SK-N-SH (cell line): ENCODE data around the gene IMPG1.

Source experiments
- EP300 ChIP-seq, 2 experiments: IDR thresholded peaks; 2 replicates each; pipeline versions ENCODE4 v1.4.0 to v1.6.1; 2012; ENCODE audit warnings: borderline replicate concordance in 1 of 2, low read depth in 1 of 2, low read length in 1 of 2
- FOSL2 ChIP-seq: IDR thresholded peaks from 2 replicates; pipeline ENCODE4 v1.4.0; 2012; ENCODE audit warnings: low read depth, mild to moderate bottlenecking, moderate library complexity, borderline replicate concordance
- JUND ChIP-seq: IDR thresholded peaks from 2 replicates; pipeline ENCODE4 v1.4.0; 2012
- MXI1 ChIP-seq: IDR thresholded peaks from 2 replicates; pipeline ENCODE4 v1.6.1; 2012; ENCODE audit warnings: mild to moderate bottlenecking, low read depth, low read length, improper control_type of control experiment
- NFIC ChIP-seq: IDR thresholded peaks from 2 replicates; pipeline ENCODE4 v1.4.0; 2012; ENCODE audit warnings: borderline replicate concordance
- RXRA ChIP-seq: IDR thresholded peaks from 2 replicates; pipeline ENCODE4 v1.4.0; 2012; ENCODE audit warnings: low read depth, mild to moderate bottlenecking, borderline replicate concordance
- SIN3A ChIP-seq: IDR thresholded peaks from 2 replicates; pipeline ENCODE4 v1.6.1; 2012; ENCODE audit warnings: low read depth, mild to moderate bottlenecking, low read length, moderate library complexity, borderline replicate concordance
- SMC3 ChIP-seq: IDR thresholded peaks from 2 replicates; pipeline ENCODE4 v1.6.1; 2012; ENCODE audit warnings: low read depth, low read length, improper control_type of control experiment
- TAF1 ChIP-seq: IDR thresholded peaks from 2 replicates; pipeline ENCODE4 v1.6.1; 2012; ENCODE audit warnings: low read depth, mild to moderate bottlenecking, low read length, moderate library complexity, borderline replicate concordance
- YY1 ChIP-seq: IDR thresholded peaks from 2 replicates; pipeline ENCODE4 v1.4.0; 2012; ENCODE audit warnings: low read depth, mild to moderate bottlenecking
- TF ChIP-seq, protein P1 (sequence below): fragments of 200-600 bp; sonication (generic); IDR thresholded peaks from 2 replicates; pipeline ENCODE4 v1.6.1; 2017; ENCODE audit warnings: antibody characterized with exemption, mild to moderate bottlenecking, moderate library complexity
- TF ChIP-seq, protein P2 (sequence below): IDR thresholded peaks from 2 replicates; pipeline ENCODE4 v1.4.0; 2012; ENCODE audit warnings: low read depth
- TF ChIP-seq, protein P3 (sequence below): IDR thresholded peaks from 2 replicates; pipeline ENCODE4 v1.6.1; 2012; ENCODE audit warnings: mild to moderate bottlenecking, low read depth, low read length, moderate library complexity
- TF ChIP-seq, protein P4 (sequence below): IDR thresholded peaks from 2 replicates; pipeline ENCODE4 v1.4.0; 2012; ENCODE audit warnings: low read depth, borderline replicate concordance

DNA sequence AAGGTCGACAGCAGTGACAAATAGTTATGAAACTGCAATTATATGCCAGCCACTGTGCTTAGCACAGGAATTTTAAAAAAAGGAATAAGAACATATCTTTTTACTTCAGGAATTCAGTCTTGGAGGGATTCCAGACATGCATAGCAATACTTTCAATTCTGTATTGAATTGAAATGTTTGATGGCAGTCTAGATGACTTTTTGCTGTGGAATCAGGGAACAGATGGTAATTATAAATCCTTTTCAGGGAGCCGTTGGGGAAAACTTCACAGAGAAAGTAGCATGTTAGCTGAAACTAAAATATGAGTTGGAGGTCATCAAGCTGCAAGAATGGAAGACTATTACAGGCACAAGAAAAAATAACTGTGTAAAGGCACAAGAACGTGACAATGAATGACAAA lies 74.8 kb downstream of the IMPG1 start:
- TF ChIP-seq, protein P1, sequence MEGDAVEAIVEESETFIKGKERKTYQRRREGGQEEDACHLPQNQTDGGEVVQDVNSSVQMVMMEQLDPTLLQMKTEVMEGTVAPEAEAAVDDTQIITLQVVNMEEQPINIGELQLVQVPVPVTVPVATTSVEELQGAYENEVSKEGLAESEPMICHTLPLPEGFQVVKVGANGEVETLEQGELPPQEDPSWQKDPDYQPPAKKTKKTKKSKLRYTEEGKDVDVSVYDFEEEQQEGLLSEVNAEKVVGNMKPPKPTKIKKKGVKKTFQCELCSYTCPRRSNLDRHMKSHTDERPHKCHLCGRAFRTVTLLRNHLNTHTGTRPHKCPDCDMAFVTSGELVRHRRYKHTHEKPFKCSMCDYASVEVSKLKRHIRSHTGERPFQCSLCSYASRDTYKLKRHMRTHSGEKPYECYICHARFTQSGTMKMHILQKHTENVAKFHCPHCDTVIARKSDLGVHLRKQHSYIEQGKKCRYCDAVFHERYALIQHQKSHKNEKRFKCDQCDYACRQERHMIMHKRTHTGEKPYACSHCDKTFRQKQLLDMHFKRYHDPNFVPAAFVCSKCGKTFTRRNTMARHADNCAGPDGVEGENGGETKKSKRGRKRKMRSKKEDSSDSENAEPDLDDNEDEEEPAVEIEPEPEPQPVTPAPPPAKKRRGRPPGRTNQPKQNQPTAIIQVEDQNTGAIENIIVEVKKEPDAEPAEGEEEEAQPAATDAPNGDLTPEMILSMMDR, result no peak
- TF ChIP-seq, protein P2, sequence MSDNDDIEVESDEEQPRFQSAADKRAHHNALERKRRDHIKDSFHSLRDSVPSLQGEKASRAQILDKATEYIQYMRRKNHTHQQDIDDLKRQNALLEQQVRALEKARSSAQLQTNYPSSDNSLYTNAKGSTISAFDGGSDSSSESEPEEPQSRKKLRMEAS, result no peak
- TF ChIP-seq EP300 (IDR thresholded peaks at IDR 0.05; ENCODE audit: borderline replicate concordance in 1 of 2, low read depth in 1 of 2, low read length in 1 of 2) (no peak), JUND (no peak), YY1 (no peak), NFIC (no peak), MXI1 (no peak), FOSL2 (no peak), TAF1 (no peak), RXRA (no peak), SMC3 (no peak), SIN3A (no peak)
- TF ChIP-seq, protein P3, sequence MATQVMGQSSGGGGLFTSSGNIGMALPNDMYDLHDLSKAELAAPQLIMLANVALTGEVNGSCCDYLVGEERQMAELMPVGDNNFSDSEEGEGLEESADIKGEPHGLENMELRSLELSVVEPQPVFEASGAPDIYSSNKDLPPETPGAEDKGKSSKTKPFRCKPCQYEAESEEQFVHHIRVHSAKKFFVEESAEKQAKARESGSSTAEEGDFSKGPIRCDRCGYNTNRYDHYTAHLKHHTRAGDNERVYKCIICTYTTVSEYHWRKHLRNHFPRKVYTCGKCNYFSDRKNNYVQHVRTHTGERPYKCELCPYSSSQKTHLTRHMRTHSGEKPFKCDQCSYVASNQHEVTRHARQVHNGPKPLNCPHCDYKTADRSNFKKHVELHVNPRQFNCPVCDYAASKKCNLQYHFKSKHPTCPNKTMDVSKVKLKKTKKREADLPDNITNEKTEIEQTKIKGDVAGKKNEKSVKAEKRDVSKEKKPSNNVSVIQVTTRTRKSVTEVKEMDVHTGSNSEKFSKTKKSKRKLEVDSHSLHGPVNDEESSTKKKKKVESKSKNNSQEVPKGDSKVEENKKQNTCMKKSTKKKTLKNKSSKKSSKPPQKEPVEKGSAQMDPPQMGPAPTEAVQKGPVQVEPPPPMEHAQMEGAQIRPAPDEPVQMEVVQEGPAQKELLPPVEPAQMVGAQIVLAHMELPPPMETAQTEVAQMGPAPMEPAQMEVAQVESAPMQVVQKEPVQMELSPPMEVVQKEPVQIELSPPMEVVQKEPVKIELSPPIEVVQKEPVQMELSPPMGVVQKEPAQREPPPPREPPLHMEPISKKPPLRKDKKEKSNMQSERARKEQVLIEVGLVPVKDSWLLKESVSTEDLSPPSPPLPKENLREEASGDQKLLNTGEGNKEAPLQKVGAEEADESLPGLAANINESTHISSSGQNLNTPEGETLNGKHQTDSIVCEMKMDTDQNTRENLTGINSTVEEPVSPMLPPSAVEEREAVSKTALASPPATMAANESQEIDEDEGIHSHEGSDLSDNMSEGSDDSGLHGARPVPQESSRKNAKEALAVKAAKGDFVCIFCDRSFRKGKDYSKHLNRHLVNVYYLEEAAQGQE, result no peak
- TF ChIP-seq, protein P4, sequence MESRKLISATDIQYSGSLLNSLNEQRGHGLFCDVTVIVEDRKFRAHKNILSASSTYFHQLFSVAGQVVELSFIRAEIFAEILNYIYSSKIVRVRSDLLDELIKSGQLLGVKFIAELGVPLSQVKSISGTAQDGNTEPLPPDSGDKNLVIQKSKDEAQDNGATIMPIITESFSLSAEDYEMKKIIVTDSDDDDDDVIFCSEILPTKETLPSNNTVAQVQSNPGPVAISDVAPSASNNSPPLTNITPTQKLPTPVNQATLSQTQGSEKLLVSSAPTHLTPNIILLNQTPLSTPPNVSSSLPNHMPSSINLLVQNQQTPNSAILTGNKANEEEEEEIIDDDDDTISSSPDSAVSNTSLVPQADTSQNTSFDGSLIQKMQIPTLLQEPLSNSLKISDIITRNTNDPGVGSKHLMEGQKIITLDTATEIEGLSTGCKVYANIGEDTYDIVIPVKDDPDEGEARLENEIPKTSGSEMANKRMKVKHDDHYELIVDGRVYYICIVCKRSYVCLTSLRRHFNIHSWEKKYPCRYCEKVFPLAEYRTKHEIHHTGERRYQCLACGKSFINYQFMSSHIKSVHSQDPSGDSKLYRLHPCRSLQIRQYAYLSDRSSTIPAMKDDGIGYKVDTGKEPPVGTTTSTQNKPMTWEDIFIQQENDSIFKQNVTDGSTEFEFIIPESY, result no peak
